ENCODE results near the gene RAP1GAP. TPM values are rescaled to one million over a fixed set of nuclear protein-coding genes. Genes with fewer than 3 reads are reported as not detected.

The RAP1GAP gene
- total RNA-seq, 4 donors from 2014 or later: 1.9 to 6.8 (median 5.0) TPM

GRCh38 chr1:21644348-21644747, 24.8 kb downstream of the RAP1GAP start:
- no peak for TF ChIP-seq POLR2A (IDR thresholded peaks at IDR 0.05)
- no peak for TF ChIP-seq CTCF (IDR thresholded peaks at IDR 0.05)
- intact Hi-C loops (cut with DNase I): no loop called here
- Histone ChIP-seq H3K4me3 (no peak overlapping the region), H3K27me3 (peaks cover 0 to 78% (median 2%) of the 10 kb centered on the region in 4 donors), H3K4me1 (peaks cover 4 to 18% (median 5%) of the 10 kb centered on the region in 3 donors), H3K36me3 (no peaks in the 10 kb centered on the region), H3K27ac (no peak overlapping the region), H3K9me3 (no peaks in the 10 kb centered on the region)
- 50 to 92% methylated on average over 1 to 2 of the region's 10 CpGs for WGBS, 2 donors
- no peak for DNase-seq

GRCh38 chr1:21643624-21644023, 25.5 kb downstream of the RAP1GAP start:
- WGBS, 2 donors: 81 to 94% methylated on average over 5 of the region's 5 CpGs
- Histone ChIP-seq H3K27me3 (peaks cover 0 to 71% (median 2%) of the 10 kb centered on the region in 4 donors), H3K27ac (no peak overlapping the region), H3K9me3 (no peaks in the 10 kb centered on the region), H3K36me3 (no peaks in the 10 kb centered on the region), H3K4me1 (peaks cover 9 to 25% (median 12%) of the 10 kb centered on the region in 3 donors), H3K4me3 (no peak overlapping the region)
- no peak for DNase-seq
- TF ChIP-seq POLR2A (IDR thresholded peaks at IDR 0.05): no peak
- no peak for TF ChIP-seq CTCF (IDR thresholded peaks at IDR 0.05)
- intact Hi-C loops (cut with DNase I): no loop called here

- TF ChIP-seq POLR2A (IDR thresholded peaks at IDR 0.05) (no peak), CTCF (IDR thresholded peaks at IDR 0.05) (no peak)
- intact Hi-C loops (cut with DNase I): no loop called here
- peaks cover 12 to 21% (median 13%) of the 10 kb centered on the region in 3 donors for H3K4me1 ChIP-seq
- 87 to 88% methylated on average over 15 to 16 of the region's 19 CpGs for WGBS, 2 donors
- no peak for DNase-seq
- H3K9me3 ChIP-seq: no peaks in the 10 kb centered on the region
- H3K36me3 ChIP-seq: no peaks in the 10 kb centered on the region
- no peak overlapping the region for H3K27ac ChIP-seq
- H3K4me3 ChIP-seq: no peak overlapping the region
- peaks cover 0 to 58% (median 2%) of the 10 kb centered on the region in 4 donors for H3K27me3 ChIP-seq
Measured at GRCh38 chr1:21641967-21642739, 27.0 kb downstream of the RAP1GAP start.

GRCh38 chr1:21641537-21641936, 27.6 kb downstream of the RAP1GAP start:
- DNase-seq: no peak
- Histone ChIP-seq H3K4me3 (no peak overlapping the region), H3K4me1 (peaks cover 12 to 21% (median 13%) of the 10 kb centered on the region in 3 donors), H3K27me3 (peaks cover 0 to 52% (median 0%) of the 10 kb centered on the region in 4 donors), H3K36me3 (no peaks in the 10 kb centered on the region), H3K27ac (no peak overlapping the region), H3K9me3 (no peaks in the 10 kb centered on the region)
- intact Hi-C loops (cut with DNase I): no loop called here
- WGBS, 2 donors: 75 to 83% methylated on average over 5 to 6 of the region's 6 CpGs
- TF ChIP-seq CTCF (IDR thresholded peaks at IDR 0.05): no peak
- TF ChIP-seq POLR2A (IDR thresholded peaks at IDR 0.05): no peak

GRCh38 chr1:21641076-21641475, 28.1 kb downstream of the RAP1GAP start:
- H3K36me3 ChIP-seq: no peaks in the 10 kb centered on the region
- 86 to 100% methylated on average over 1 to 2 of the region's 2 CpGs for WGBS, 2 donors
- intact Hi-C loops (cut with DNase I): no loop called here

More at GRCh38 chr1:21641076-21641475, 28.1 kb downstream of the RAP1GAP start:
- H3K9me3 ChIP-seq: no peaks in the 10 kb centered on the region
- no peak for DNase-seq
- H3K27me3 ChIP-seq: peaks cover 0 to 52% (median 0%) of the 10 kb centered on the region in 4 donors
- H3K4me1 ChIP-seq: peaks cover 12 to 21% (median 13%) of the 10 kb centered on the region in 3 donors
- no peak for TF ChIP-seq POLR2A (IDR thresholded peaks at IDR 0.05)
- no peak for TF ChIP-seq CTCF (IDR thresholded peaks at IDR 0.05)
- H3K4me3 ChIP-seq: no peak overlapping the region
- H3K27ac ChIP-seq: no peak overlapping the region
